HG02623 (cell line): Measurements from ENCODE around the gene MAP3K4.

Source experiments
- ATAC-seq: cut with Tn5 transposase; IDR thresholded peaks from one replicate; pipeline ENCODE4 v1.9.1; 2021; ENCODE audit warnings: moderate library complexity; ENCODE audit not compliant: unreplicated experiment

The MAP3K4 gene

GRCh38 chr6:160991406-160992060 lies at the start of gene MAP3K4:
MAP3K4 (plus strand) TSS chr6:160991769; CDS start chr6:160991932, 163 bp downstream.
- peak; percentile 77 for ATAC-seq

- ATAC-seq: no peak
These were observed 47.6 kb upstream of the MAP3K4 start for GRCh38 chr6:160943997-160944396.

GRCh38 chr6:160945516-160946177 lies 45.9 kb upstream of the MAP3K4 start:
- ATAC-seq: no peak

GRCh38 chr6:160949531-160949930 lies 42.0 kb upstream of the MAP3K4 start:
- no peak for ATAC-seq

GRCh38 chr6:160950507-160950906 lies 41.1 kb upstream of the MAP3K4 start:
- ATAC-seq: no peak

GRCh38 chr6:160951187-160952030 lies 40.2 kb upstream of the MAP3K4 start:
- no peak for ATAC-seq

GRCh38 chr6:160952633-160953281 lies 38.8 kb upstream of the MAP3K4 start:
- no peak for ATAC-seq

- no peak for ATAC-seq
These were observed 35.9 kb upstream of the MAP3K4 start for GRCh38 chr6:160955508-160956295.

GRCh38 chr6:160956300-160957035 lies 35.1 kb upstream of the MAP3K4 start:
- no peak for ATAC-seq

- ATAC-seq: no peak
These were observed 31.7 kb upstream of the MAP3K4 start for GRCh38 chr6:160959726-160960435.

- ATAC-seq: no peak
These were observed 30.7 kb upstream of the MAP3K4 start for GRCh38 chr6:160960839-160961238.

GRCh38 chr6:160962835-160963623 lies 28.5 kb upstream of the MAP3K4 start:
- no peak for ATAC-seq

GRCh38 chr6:160963651-160964050 lies 27.9 kb upstream of the MAP3K4 start:
- ATAC-seq: no peak

GRCh38 chr6:160965893-160966292 lies 25.7 kb upstream of the MAP3K4 start:
- ATAC-seq: no peak

GRCh38 chr6:160966493-160967229 lies 24.9 kb upstream of the MAP3K4 start:
- no peak for ATAC-seq

- no peak for ATAC-seq
These were observed 24.2 kb upstream of the MAP3K4 start for GRCh38 chr6:160967351-160967750.

- ATAC-seq: no peak
These were observed 23.7 kb upstream of the MAP3K4 start for GRCh38 chr6:160967833-160968232.

GRCh38 chr6:160971171-160971570 lies 20.4 kb upstream of the MAP3K4 start:
- ATAC-seq: no peak
